ENCODE data around the gene SLC16A13. TPM values are rescaled to one million over a fixed set of nuclear protein-coding genes. Genes with fewer than 3 reads are reported as not detected.

The SLC16A13 gene
- total and polyA plus RNA-seq, 2 donors (not counting 3 experiments of a cell fraction or from before 2014, with no cell fraction given): 16.8 to 24.7 TPM

DNA sequence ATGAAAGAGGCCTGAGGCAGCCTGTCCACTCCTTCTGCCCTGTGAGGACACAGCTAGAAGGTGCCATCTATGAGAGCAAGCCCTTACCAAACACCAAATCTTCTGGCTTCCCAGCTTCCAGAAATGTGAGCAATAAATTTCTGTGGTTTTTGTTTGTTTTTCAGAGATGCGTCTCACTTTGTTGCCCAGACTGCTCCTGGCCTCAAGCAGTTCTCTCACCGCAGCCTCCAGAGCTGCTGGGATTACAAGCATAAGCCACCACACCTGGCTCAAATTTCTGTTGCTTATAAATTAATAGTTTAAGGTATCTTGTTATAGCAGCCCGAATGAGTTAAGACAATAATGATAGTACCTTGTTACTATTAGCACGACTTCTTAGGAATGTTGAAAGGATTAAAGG lies 20.6 kb downstream of the SLC16A13 start:
- TF ChIP-seq EZH2 (IDR thresholded peaks at IDR 0.05; ENCODE audit: borderline replicate concordance, low read depth, low read length, severe bottlenecking) (no peak), MYC (IDR thresholded peaks at IDR 0.05; ENCODE audit: low read depth, low read length) (no peak), POLR2A (IDR thresholded peaks at IDR 0.05; ENCODE audit: low read depth, low read length) (no peak), GATA2 (IDR thresholded peaks at IDR 0.05; ENCODE audit: insufficient read depth, insufficient read length, low read depth, low read length) (no peak), FOS (IDR thresholded peaks at IDR 0.05; ENCODE audit: borderline replicate concordance, insufficient read depth, low read length) (no peak), POLR2AphosphoS5 (IDR thresholded peaks at IDR 0.05; ENCODE audit: insufficient read depth, low read depth, low read length) (no peak), JUN (IDR thresholded peaks at IDR 0.05; ENCODE audit: borderline replicate concordance, insufficient read depth, insufficient read length, low read depth) (no peak)
- TF ChIP-seq, protein P1, sequence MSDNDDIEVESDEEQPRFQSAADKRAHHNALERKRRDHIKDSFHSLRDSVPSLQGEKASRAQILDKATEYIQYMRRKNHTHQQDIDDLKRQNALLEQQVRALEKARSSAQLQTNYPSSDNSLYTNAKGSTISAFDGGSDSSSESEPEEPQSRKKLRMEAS (IDR thresholded peaks at IDR 0.05; ENCODE audit: insufficient read depth, insufficient read length): no peak
- TF ChIP-seq, protein P2, sequence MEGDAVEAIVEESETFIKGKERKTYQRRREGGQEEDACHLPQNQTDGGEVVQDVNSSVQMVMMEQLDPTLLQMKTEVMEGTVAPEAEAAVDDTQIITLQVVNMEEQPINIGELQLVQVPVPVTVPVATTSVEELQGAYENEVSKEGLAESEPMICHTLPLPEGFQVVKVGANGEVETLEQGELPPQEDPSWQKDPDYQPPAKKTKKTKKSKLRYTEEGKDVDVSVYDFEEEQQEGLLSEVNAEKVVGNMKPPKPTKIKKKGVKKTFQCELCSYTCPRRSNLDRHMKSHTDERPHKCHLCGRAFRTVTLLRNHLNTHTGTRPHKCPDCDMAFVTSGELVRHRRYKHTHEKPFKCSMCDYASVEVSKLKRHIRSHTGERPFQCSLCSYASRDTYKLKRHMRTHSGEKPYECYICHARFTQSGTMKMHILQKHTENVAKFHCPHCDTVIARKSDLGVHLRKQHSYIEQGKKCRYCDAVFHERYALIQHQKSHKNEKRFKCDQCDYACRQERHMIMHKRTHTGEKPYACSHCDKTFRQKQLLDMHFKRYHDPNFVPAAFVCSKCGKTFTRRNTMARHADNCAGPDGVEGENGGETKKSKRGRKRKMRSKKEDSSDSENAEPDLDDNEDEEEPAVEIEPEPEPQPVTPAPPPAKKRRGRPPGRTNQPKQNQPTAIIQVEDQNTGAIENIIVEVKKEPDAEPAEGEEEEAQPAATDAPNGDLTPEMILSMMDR (IDR thresholded peaks at IDR 0.05; ENCODE audit: extremely low read depth in 1 of 2, insufficient read depth in 1 of 2, low read depth in 1 of 2, low read length in 2 of 2): no peak
- no TSS peak for BruUV-seq (replicated peaks)
- FAIRE-seq: no peak

More for the DNA sequence above, 20.6 kb downstream of the SLC16A13 start:
- Histone ChIP-seq H4K20me1 (replicated peaks; ENCODE audit: control insufficient read depth, extremely low read depth, insufficient read depth, low read length) (no peaks in the 10 kb centered on the region), H3K4me1 (ENCODE audit: control insufficient read depth, extremely low read depth, insufficient read depth, low read length) (peaks cover 31% of the 10 kb centered on the region), H3K4me3 (replicated peaks in 1 of 3; ENCODE audit: insufficient read depth in 1 of 3, low read depth in 1 of 3, low read length in 3 of 3) (no peak overlapping the region), H3K9me3 (replicated peaks; ENCODE audit: control insufficient read depth, insufficient read depth, low read length) (no peaks in the 10 kb centered on the region), H3K27me3 (ENCODE audit: control insufficient read depth in 2 of 2, insufficient read depth in 2 of 2, low read length in 2 of 2) (no peaks in the 10 kb centered on the region), H3K79me2 (ENCODE audit: control insufficient read depth, insufficient read depth, low read length) (no peaks in the 10 kb centered on the region), H3K9me1 (replicated peaks; ENCODE audit: control insufficient read depth, extremely low read depth, insufficient read depth, low read length) (no peaks in the 10 kb centered on the region), H3K9ac (replicated peaks; ENCODE audit: extremely low read depth, insufficient read depth, low read length) (no peak overlapping the region), H3K27ac (ENCODE audit: insufficient read depth, low read depth, low read length) (no peak overlapping the region), H2AFZ (ENCODE audit: low read depth, low read length) (no peak overlapping the region), H3K36me3 (ENCODE audit: control insufficient read depth in 2 of 2, extremely low read depth in 1 of 2, insufficient read depth in 2 of 2, low read length in 2 of 2) (no peaks in the 10 kb centered on the region), H3K4me2 (ENCODE audit: insufficient read depth, low read length) (no peak overlapping the region)
- dilution Hi-C loops (cut with MboI; ENCODE audit: extremely low pct_ligation_motif_present, low sequenced_read_pairs): no loop called here
- intact Hi-C loops (cut with micrococcal nuclease): no loop called here
- ChIA-PET POLR2A (interaction anchor here (0.6 kb wide), 1 partner anchor 52 kb away, joined by 3 read pairs; no protein-coding TSS in a partner anchor), CTCF (interaction anchor here (2.2 to 6.3 kb wide), 3 partner anchors 10 to 121 kb away, joined by 5 to 212 read pairs (median 6); no protein-coding TSS in a partner anchor)
- DNase-seq (ENCODE audit: low read depth, low spot score): no peak
